Nephron (organoid): Measurements from ENCODE around the gene ADSS1.

Experiments
- H3K27ac Mint-ChIP-seq, 3 experiments: 2 replicates each; pipeline ENCODE4 v1.8.0; 2020; ENCODE audit warnings: mixed read lengths in 3 of 3, mild to moderate bottlenecking in 2 of 3, moderate library complexity in 1 of 3
- H3K27me3 Mint-ChIP-seq: 2 replicates; pipeline ENCODE4 v1.8.0; 2021; ENCODE audit warnings: low read depth, mild to moderate bottlenecking, moderate library complexity, mixed read lengths
- H3K36me3 Mint-ChIP-seq: 2 replicates; pipeline ENCODE4 v1.8.0; 2020; ENCODE audit warnings: low read depth, mixed read lengths
- H3K4me1 Mint-ChIP-seq: 2 replicates; pipeline ENCODE4 v1.8.0; 2020; ENCODE audit warnings: mixed read lengths
- H3K4me3 Mint-ChIP-seq, 3 experiments: 2 replicates each; pipeline ENCODE4 v1.8.0; 2020; ENCODE audit warnings: mild to moderate bottlenecking in 3 of 3, mixed read lengths in 3 of 3, moderate library complexity in 2 of 3
- H3K9me3 Mint-ChIP-seq: 2 replicates; pipeline ENCODE4 v1.8.0; 2020; ENCODE audit warnings: mixed read lengths
- CTCF ChIP-seq, 3 experiments: fragments of 200-600 bp; sonication (generic); IDR thresholded peaks; one replicate each; pipeline ENCODE4 v1.5.0; 2021; ENCODE audit warnings: antibody characterized with exemption in 3 of 3; ENCODE audit not compliant: unreplicated experiment in 3 of 3

Gene ADSS1

GRCh38 chr14:104689881-104690711 is 33.9 kb upstream of the ADSS1 start:
- Mint-ChIP-seq H3K9me3 (no peaks in the 10 kb centered on the region), H3K27ac (no peak overlapping the region), H3K4me3 (peak overlapping the region; percentile 72 to 81 (median 81)), H3K36me3 (no peaks in the 10 kb centered on the region), H3K4me1 (peaks cover 21% of the 10 kb centered on the region), H3K27me3 (no peaks in the 10 kb centered on the region)
- TF ChIP-seq CTCF (IDR thresholded peaks at IDR 0.05; ENCODE audit: unreplicated experiment in 3 of 3): no peak

- H3K27ac Mint-ChIP-seq: peak overlapping the region in 1 of 3 experiments; percentile 53
- H3K36me3 Mint-ChIP-seq: no peaks in the 10 kb centered on the region
- no peaks in the 10 kb centered on the region for H3K9me3 Mint-ChIP-seq
- TF ChIP-seq CTCF (IDR thresholded peaks at IDR 0.05; ENCODE audit: unreplicated experiment in 3 of 3): no peak
- H3K4me1 Mint-ChIP-seq: peaks cover 23% of the 10 kb centered on the region
- peak overlapping the region; percentile 72 to 81 (median 81) for H3K4me3 Mint-ChIP-seq
- H3K27me3 Mint-ChIP-seq: no peaks in the 10 kb centered on the region
Measured at GRCh38 chr14:104690861-104691455, 33.1 kb upstream of the ADSS1 start.

GRCh38 chr14:104691546-104692260 is 32.3 kb upstream of the ADSS1 start:
- Mint-ChIP-seq H3K27me3 (no peaks in the 10 kb centered on the region), H3K36me3 (no peaks in the 10 kb centered on the region), H3K4me1 (peaks cover 25% of the 10 kb centered on the region), H3K27ac (no peak overlapping the region), H3K4me3 (peak overlapping the region; percentile 72 to 81 (median 81)), H3K9me3 (no peaks in the 10 kb centered on the region)
- TF ChIP-seq CTCF (IDR thresholded peaks at IDR 0.05; ENCODE audit: unreplicated experiment in 3 of 3): no peak

DNA sequence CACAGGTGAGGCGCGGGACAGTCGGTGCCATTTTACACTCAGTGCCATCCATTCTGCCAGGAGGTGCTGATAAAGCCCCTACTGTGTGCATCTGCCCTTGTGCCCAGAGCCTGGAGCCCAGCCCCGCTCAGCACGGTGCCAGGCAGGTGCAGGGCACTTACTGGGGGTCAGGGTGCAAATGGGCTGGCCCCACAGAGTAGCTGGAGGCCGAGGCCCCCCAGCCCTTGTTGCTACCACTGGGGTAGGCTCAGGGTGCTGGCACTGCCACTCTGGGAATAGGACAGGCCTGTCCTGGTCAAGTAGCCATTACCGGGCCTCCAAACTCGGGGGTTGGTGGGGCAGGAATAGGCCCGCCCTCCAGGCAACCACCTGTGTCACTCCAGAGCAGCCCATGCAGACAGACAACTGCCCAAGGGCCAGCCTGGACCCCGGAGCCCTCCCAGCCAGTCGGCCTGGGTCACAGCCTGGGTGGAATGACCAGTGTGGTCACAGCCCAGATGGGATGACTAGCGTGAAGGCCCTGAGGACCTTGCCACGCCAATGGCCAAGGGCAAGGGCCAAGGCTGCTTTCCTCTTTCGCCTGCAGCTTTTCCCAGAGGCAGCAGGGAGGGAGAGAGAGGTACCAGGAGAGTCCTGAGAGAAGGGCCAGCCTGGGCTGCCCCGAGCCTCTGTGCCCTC is 31.6 kb upstream of the ADSS1 start:
- Mint-ChIP-seq H3K4me1 (peaks cover 26% of the 10 kb centered on the region), H3K27me3 (no peaks in the 10 kb centered on the region), H3K27ac (no peak overlapping the region), H3K9me3 (no peaks in the 10 kb centered on the region), H3K4me3 (no peak overlapping the region), H3K36me3 (no peaks in the 10 kb centered on the region)
- no peak for TF ChIP-seq CTCF (IDR thresholded peaks at IDR 0.05; ENCODE audit: unreplicated experiment in 3 of 3)

GRCh38 chr14:104692939-104693315 is 31.1 kb upstream of the ADSS1 start:
- peaks cover 28% of the 10 kb centered on the region for H3K4me1 Mint-ChIP-seq
- TF ChIP-seq CTCF (IDR thresholded peaks at IDR 0.05; ENCODE audit: unreplicated experiment in 3 of 3): no peak
- H3K9me3 Mint-ChIP-seq: no peaks in the 10 kb centered on the region
- no peak overlapping the region for H3K4me3 Mint-ChIP-seq
- no peak overlapping the region for H3K27ac Mint-ChIP-seq
- H3K36me3 Mint-ChIP-seq: no peaks in the 10 kb centered on the region
- H3K27me3 Mint-ChIP-seq: no peaks in the 10 kb centered on the region
